Calu3 (cell line): ENCODE data around the gene OR6Q1. TPM values are rescaled to one million over a fixed set of nuclear protein-coding genes. Genes with fewer than 3 reads are reported as not detected.

Source experiments
- BruUV-seq: library from RNA; stranded (reverse); fragments of 400-500 nt; replicated peaks from 2 replicates; lab custom pipeline; 2021; lab: Mats Ljungman, UMichigan
- CTCF ChIA-PET: fragments of 300-600 bp; sonication (Branson Sonifier 250); formaldehyde crosslinking; loops from one replicate; lab custom pipeline; 2022; ENCODE audit warnings: antibody characterized with exemption; lab: Charles Lee
- DNase-seq: peaks from one replicate; pipeline ENCODE4 v3.0.0; 2022
- H3K27ac Mint-ChIP-seq: one replicate; pipeline ENCODE4 v1.8.0; 2022; ENCODE audit warnings: mixed read lengths; ENCODE audit not compliant: unreplicated experiment
- H3K27me3 Mint-ChIP-seq: one replicate; pipeline ENCODE4 v1.8.0; 2022; ENCODE audit warnings: mixed read lengths; ENCODE audit not compliant: unreplicated experiment
- H3K36me3 Mint-ChIP-seq: one replicate; pipeline ENCODE4 v1.8.0; 2022; ENCODE audit warnings: mild to moderate bottlenecking, moderate library complexity, mixed read lengths; ENCODE audit not compliant: insufficient read depth, unreplicated experiment
- H3K4me1 Mint-ChIP-seq: one replicate; pipeline ENCODE4 v1.8.0; 2022; ENCODE audit warnings: mild to moderate bottlenecking, low read depth, mixed read lengths; ENCODE audit not compliant: unreplicated experiment
- H3K4me3 Mint-ChIP-seq: one replicate; pipeline ENCODE4 v1.8.0; 2022; ENCODE audit warnings: mild to moderate bottlenecking, low read depth, moderate library complexity, mixed read lengths; ENCODE audit not compliant: unreplicated experiment
- H3K9me3 Mint-ChIP-seq: one replicate; pipeline ENCODE4 v1.8.0; 2022; ENCODE audit warnings: low read depth, mixed read lengths; ENCODE audit not compliant: unreplicated experiment
- intact Hi-C: fragments of 100-400 bp; cut with micrococcal nuclease; formaldehyde crosslinking; loops from one replicate; pipeline ENCODE4 v1.10.0; 2022; ENCODE audit not compliant: unreplicated experiment
- total RNA-seq: library from RNA; stranded (reverse); gene quantifications from 2 replicates; pipeline ENCODE4 v1.2.3, GENCODE V29; 2022
- TF ChIP-seq, protein P1 (sequence below): fragments of 200-600 bp; IDR thresholded peaks from one replicate; pipeline ENCODE4 v1.8.0; 2022; ENCODE audit warnings: antibody characterized with exemption; ENCODE audit not compliant: unreplicated experiment

Gene OR6Q1
- total RNA-seq, 1 experiment from 2014 or later, result not detected

DNA sequence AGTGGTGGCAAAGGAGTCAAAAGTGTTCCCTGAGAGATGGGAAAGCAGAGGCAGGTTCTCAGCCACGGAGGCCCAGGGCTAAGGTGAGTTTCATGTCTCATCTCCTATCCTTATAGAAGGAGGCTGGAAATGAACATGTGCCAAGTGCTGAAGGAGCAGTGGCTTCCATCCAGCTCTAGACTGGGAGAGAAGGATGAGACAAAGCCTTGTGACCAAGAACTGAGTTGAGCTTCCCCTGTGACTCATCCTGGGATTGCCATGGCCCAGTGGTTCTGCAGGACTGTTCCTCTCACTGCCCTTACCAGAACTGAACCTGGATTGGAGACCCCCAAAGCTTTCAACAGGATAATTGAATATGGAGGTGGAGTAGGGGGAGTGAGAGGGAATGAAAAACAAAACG is 23.8 kb upstream of the OR6Q1 start:
- TF ChIP-seq, protein P1, sequence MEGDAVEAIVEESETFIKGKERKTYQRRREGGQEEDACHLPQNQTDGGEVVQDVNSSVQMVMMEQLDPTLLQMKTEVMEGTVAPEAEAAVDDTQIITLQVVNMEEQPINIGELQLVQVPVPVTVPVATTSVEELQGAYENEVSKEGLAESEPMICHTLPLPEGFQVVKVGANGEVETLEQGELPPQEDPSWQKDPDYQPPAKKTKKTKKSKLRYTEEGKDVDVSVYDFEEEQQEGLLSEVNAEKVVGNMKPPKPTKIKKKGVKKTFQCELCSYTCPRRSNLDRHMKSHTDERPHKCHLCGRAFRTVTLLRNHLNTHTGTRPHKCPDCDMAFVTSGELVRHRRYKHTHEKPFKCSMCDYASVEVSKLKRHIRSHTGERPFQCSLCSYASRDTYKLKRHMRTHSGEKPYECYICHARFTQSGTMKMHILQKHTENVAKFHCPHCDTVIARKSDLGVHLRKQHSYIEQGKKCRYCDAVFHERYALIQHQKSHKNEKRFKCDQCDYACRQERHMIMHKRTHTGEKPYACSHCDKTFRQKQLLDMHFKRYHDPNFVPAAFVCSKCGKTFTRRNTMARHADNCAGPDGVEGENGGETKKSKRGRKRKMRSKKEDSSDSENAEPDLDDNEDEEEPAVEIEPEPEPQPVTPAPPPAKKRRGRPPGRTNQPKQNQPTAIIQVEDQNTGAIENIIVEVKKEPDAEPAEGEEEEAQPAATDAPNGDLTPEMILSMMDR, result no peak
- Mint-ChIP-seq H3K9me3 (peaks cover 2% of the 10 kb centered on the region), H3K27ac (no peak overlapping the region), H3K36me3 (no peaks in the 10 kb centered on the region), H3K4me1 (no peaks in the 10 kb centered on the region), H3K27me3 (no peaks in the 10 kb centered on the region), H3K4me3 (no peak overlapping the region)
- intact Hi-C loops, result no loop called here
- no peak for DNase-seq
- no TSS peak for BruUV-seq
- CTCF ChIA-PET, result no interaction called here

- no peaks in the 10 kb centered on the region for H3K4me1 Mint-ChIP-seq
- TF ChIP-seq, protein P1, result no peak
- CTCF ChIA-PET, result no interaction called here
- no peak overlapping the region for H3K27ac Mint-ChIP-seq
- intact Hi-C loops, result no loop called here
- BruUV-seq, result no TSS peak
- no peak overlapping the region for H3K4me3 Mint-ChIP-seq
- no peak for DNase-seq
- peaks cover 2% of the 10 kb centered on the region for H3K9me3 Mint-ChIP-seq
- H3K27me3 Mint-ChIP-seq, result no peaks in the 10 kb centered on the region
- no peaks in the 10 kb centered on the region for H3K36me3 Mint-ChIP-seq
Observed at GRCh38 chr11:58011771-58012170, 19.0 kb upstream of the OR6Q1 start.

DNA sequence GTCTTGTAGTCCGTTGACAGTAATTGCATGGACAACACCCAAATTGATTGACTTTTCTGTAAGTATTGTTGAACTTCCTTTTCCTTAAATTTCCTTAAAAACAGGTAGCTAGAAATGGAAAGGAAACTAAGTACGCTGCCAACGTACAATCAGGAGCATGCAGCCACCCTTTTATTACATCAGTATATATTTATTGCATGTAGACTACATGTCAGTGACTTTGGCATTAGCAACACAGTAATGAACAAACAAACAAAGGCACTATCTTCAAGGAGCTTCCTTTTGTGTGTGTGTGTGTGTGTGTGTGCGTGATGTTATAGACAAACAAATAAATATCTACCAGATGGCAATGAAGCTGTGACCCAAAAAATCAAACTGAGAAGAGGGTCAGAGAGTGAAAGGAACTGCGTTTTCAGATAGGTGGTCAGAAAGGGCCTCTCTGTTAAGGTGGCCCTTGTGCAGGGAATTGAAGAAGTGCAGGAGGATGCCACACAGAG is 7.3 kb upstream of the OR6Q1 start, which contains the start of gene OR9Q1:
Gene OR9Q1, plus strand, starts transcription at position 447 of the 497 bp plus-strand sequence. CDS start 155,564 bp downstream, outside the sequence.
- Mint-ChIP-seq H3K9me3 (no peaks in the 10 kb centered on the region), H3K27me3 (no peaks in the 10 kb centered on the region), H3K36me3 (no peaks in the 10 kb centered on the region), H3K27ac (no peak within 1 kb of the TSS), H3K4me3 (no peak within 1 kb of the TSS), H3K4me1 (no peaks in the 10 kb centered on the region)
- intact Hi-C loops, result no loop called here
- no TSS peak for BruUV-seq
- TF ChIP-seq, protein P1, result no peak
- CTCF ChIA-PET, result interaction anchor here (1.1 kb wide), 1 partner anchor 8 kb away, joined by 3 read pairs; no protein-coding TSS in a partner anchor
- no peak for DNase-seq

DNA sequence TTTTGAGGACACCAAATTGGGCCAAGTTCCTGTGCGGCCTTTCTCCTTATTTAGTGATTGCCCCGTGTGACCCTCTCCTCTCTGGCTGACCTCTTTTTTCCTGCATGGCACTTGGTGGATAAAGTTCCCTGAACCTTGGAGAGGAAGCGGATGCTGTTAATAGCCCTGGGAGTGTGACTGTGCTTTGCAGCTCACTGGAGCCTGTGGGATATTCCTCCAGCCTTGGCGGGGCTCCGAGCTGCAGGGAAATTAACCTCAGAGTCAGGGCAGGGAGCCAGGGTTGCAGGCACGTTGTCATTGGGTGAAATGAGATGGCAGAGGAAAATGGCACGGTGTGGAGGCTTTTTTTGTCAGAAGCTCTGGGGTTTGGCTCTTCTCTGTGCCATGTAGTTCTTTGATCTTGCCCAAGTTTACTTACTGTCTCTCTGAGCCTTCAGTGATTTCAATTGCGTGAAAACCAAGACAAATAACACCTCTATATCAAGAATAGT is 6.1 kb upstream of the OR6Q1 start:
- TF ChIP-seq, protein P1, result no peak
- no peak overlapping the region for H3K4me3 Mint-ChIP-seq
- no peaks in the 10 kb centered on the region for H3K36me3 Mint-ChIP-seq
- CTCF ChIA-PET, result no interaction called here
- H3K27me3 Mint-ChIP-seq, result no peaks in the 10 kb centered on the region
- no TSS peak for BruUV-seq
- no peak for DNase-seq
- no peak overlapping the region for H3K27ac Mint-ChIP-seq
- no peaks in the 10 kb centered on the region for H3K4me1 Mint-ChIP-seq
- intact Hi-C loops, result no loop called here
- H3K9me3 Mint-ChIP-seq, result no peaks in the 10 kb centered on the region
